ENCODE measurements around the gene MYLK. TPM values are rescaled to one million over a fixed set of nuclear protein-coding genes. Genes with fewer than 3 reads are reported as not detected.

The MYLK gene
- total and polyA plus RNA-seq, 9 of the 15 experiments (the other 6 are each of a cell fraction or from before 2014, with no cell fraction given): 0.11 to 0.53 (median 0.18) TPM; not detected in 2

GRCh38 chr3:123656274-123656673, 227.9 kb downstream of the MYLK start:
- peaks cover 2% of the 10 kb centered on the region for H3K9me3 ChIP-seq (replicated peaks; ENCODE audit: control insufficient read depth, insufficient read depth, low read depth, low read length)
- in situ Hi-C loops (cut with MboI): no loop called here
- H3K9me1 ChIP-seq (ENCODE audit: control insufficient read depth, insufficient read depth, low read length): no peaks in the 10 kb centered on the region
- CTCF ChIA-PET (ENCODE audit: low intra/inter-chr PET ratio): no interaction called here
- WGBS (ENCODE audit: insufficient coverage, low coverage, missing lambda C conversion rate): 0% methylated on average over 3 of the region's 3 CpGs
- no peak overlapping the region for H2AFZ ChIP-seq (ENCODE audit: low read depth, low read length)
- peaks cover 0 to 6% of the 10 kb centered on the region in 2 experiments; a peak in 2 of 5 replicates for H3K27me3 ChIP-seq (ENCODE audit: control insufficient read depth in 2 of 2, insufficient read depth in 2 of 2, low read length in 2 of 2)
- FAIRE-seq (no peak), DNase-seq (ENCODE audit: extremely low read depth in 1 of 4, low spot score in 3 of 4) (no peak), ATAC-seq (no peak)
- H3K79me2 ChIP-seq (ENCODE audit: control insufficient read depth, insufficient read depth, low read length): no peaks in the 10 kb centered on the region
- H3K4me3 ChIP-seq: no peak overlapping the region
- intact Hi-C loops (cut with micrococcal nuclease): no loop called here
- H3K9ac ChIP-seq (ENCODE audit: insufficient read depth in 1 of 2, low read depth in 2 of 2, low read length in 2 of 2): no peak overlapping the region
- H3K4me1 ChIP-seq (replicated peaks in 1 of 2; ENCODE audit: control insufficient read depth in 2 of 2, insufficient read depth in 2 of 2, low read length in 2 of 2): no peaks in the 10 kb centered on the region
- no peak overlapping the region for H3K27ac ChIP-seq (ENCODE audit: extremely low read depth, low read depth, low read length)
- TF ChIP-seq PATZ1 (CRISPR knock-in tag; IDR thresholded peaks at IDR 0.05; ENCODE audit: borderline replicate concordance): no peak
- TF ChIP-seq ZBTB43 (CRISPR knock-in tag; IDR thresholded peaks at IDR 0.05): no peak
- TF ChIP-seq HOXB6 (CRISPR knock-in tag; IDR thresholded peaks at IDR 0.05; ENCODE audit: borderline replicate concordance): no peak
- no peak for TF ChIP-seq MTA3 (IDR thresholded peaks at IDR 0.05; ENCODE audit: borderline replicate concordance)
- TF ChIP-seq ZNF740 (CRISPR knock-in tag; IDR thresholded peaks at IDR 0.05): no peak
- no peak for TF ChIP-seq ZNF740 (tag; IDR thresholded peaks at IDR 0.05)
- TF ChIP-seq NELFE (IDR thresholded peaks at IDR 0.05; ENCODE audit: insufficient read depth, insufficient read length): no peak
- TF ChIP-seq ZNF263 (CRISPR knock-in tag; IDR thresholded peaks at IDR 0.05; ENCODE audit: borderline replicate concordance): no peak
- no peak for TF ChIP-seq IRF2 (CRISPR knock-in tag; IDR thresholded peaks at IDR 0.05)
- no peak for TF ChIP-seq KLF10 (CRISPR knock-in tag; IDR thresholded peaks at IDR 0.05)
- TF ChIP-seq MNT (conservative IDR thresholded peaks at IDR 0.05): no peak
- no peak for TF ChIP-seq PURB (CRISPR knock-in tag; IDR thresholded peaks at IDR 0.05; ENCODE audit: low read depth)
- no peak overlapping the region for H3K4me2 ChIP-seq (ENCODE audit: insufficient read depth, low read length)
- BruUV-seq (replicated peaks): no TSS peak
- POLR2A ChIA-PET: no interaction called here
- H4K20me1 ChIP-seq (replicated peaks; ENCODE audit: control insufficient read depth, insufficient read depth, low read length): peaks cover 7% of the 10 kb centered on the region; the same call in 1 of the 2 replicates
- H3K36me3 ChIP-seq (ENCODE audit: control insufficient read depth, insufficient read depth, low read length): no peaks in the 10 kb centered on the region

All from K562 (cell line).